DND-41 (cell line): ENCODE results near the gene SCAANT1.

Experiments used
- ATAC-seq: fragments of 200-7000 bp; cut with Tn5 transposase; 3 replicates; pipeline ENCODE4 v1.9.1; 2021; ENCODE audit warnings: low read depth; ENCODE audit not compliant: insufficient read depth
- DNase-seq: peaks from one replicate; pipeline ENCODE4 v3.0.0-alpha.2; 2020
- H2AFZ ChIP-seq: 2 replicates; pipeline ENCODE4 v1.6.0; 2012; ENCODE audit warnings: low read depth, low read length
- H3K27ac ChIP-seq: 2 replicates; pipeline ENCODE4 v1.5.1; 2012; ENCODE audit warnings: low read length, inconsistent platforms
- H3K27me3 ChIP-seq: fragments of 200-600 bp; sonication (generic); 2 replicates; pipeline ENCODE4 v1.6.0; 2012; ENCODE audit warnings: low read length, mild to moderate bottlenecking, inconsistent platforms; ENCODE audit not compliant: insufficient read depth, poor library complexity
- H3K36me3 ChIP-seq: 2 replicates; pipeline ENCODE4 v1.5.1; 2012; ENCODE audit warnings: low read length, inconsistent platforms; ENCODE audit not compliant: insufficient read depth
- H3K4me1 ChIP-seq: 2 replicates; pipeline ENCODE4 v1.5.1; 2012; ENCODE audit warnings: mild to moderate bottlenecking, low read length; ENCODE audit not compliant: insufficient read depth
- H3K4me2 ChIP-seq: 2 replicates; pipeline ENCODE4 v1.6.0; 2012; ENCODE audit warnings: mild to moderate bottlenecking, moderate library complexity, low read length, inconsistent platforms; ENCODE audit not compliant: insufficient read depth
- H3K4me3 ChIP-seq, 2 experiments: fragments of 200-600 bp in 1 of 2; shearing (Covaris generic) in 1 of 2; 2 replicates each; pipeline ENCODE4 v1.5.1; 2012 to 2016; ENCODE audit warnings: inconsistent platforms in 2 of 2, low read length in 2 of 2, mild to moderate bottlenecking in 2 of 2, low read depth in 1 of 2, moderate library complexity in 1 of 2
- H3K79me2 ChIP-seq: 2 replicates; pipeline ENCODE4 v1.6.0; 2012; ENCODE audit warnings: low read length, inconsistent platforms; ENCODE audit not compliant: insufficient read depth
- H3K9ac ChIP-seq: 2 replicates; pipeline ENCODE4 v1.6.0; 2012; ENCODE audit warnings: low read depth, mild to moderate bottlenecking, inconsistent platforms, low read length, moderate library complexity
- H3K9me3 ChIP-seq: 2 replicates; pipeline ENCODE4 v1.5.1; 2012; ENCODE audit warnings: low read length, moderate library complexity, mild to moderate bottlenecking, inconsistent platforms; ENCODE audit not compliant: insufficient read depth, severe bottlenecking
- H4K20me1 ChIP-seq: 2 replicates; pipeline ENCODE4 v1.6.0; 2012; ENCODE audit warnings: low read length; ENCODE audit not compliant: insufficient read depth
- CTCF ChIP-seq: IDR thresholded peaks from 2 replicates; pipeline ENCODE4 v1.5.1; 2012; ENCODE audit warnings: borderline replicate concordance, low read length, moderate library complexity, mild to moderate bottlenecking; ENCODE audit not compliant: poor library complexity, severe bottlenecking; ENCODE audit errors: extremely low read depth
- EZH2 ChIP-seq: IDR thresholded peaks from 3 replicates; pipeline ENCODE4 v1.6.1; 2012; ENCODE audit warnings: borderline replicate concordance, low read depth, mild to moderate bottlenecking, moderate library complexity, low read length, inconsistent platforms; ENCODE audit not compliant: severe bottlenecking

Gene SCAANT1

GRCh38 chr3:63900459-63900858, 11.7 kb downstream of the SCAANT1 start:
- H3K36me3 ChIP-seq, result peaks cover 50% of the 10 kb centered on the region
- H3K4me3 ChIP-seq, result no peak overlapping the region
- no peak for TF ChIP-seq CTCF
- TF ChIP-seq EZH2, result no peak
- H3K4me1 ChIP-seq, result no peaks in the 10 kb centered on the region
- peaks cover 55% of the 10 kb centered on the region for H3K79me2 ChIP-seq
- ATAC-seq (no peak), DNase-seq (no peak)
- H4K20me1 ChIP-seq, result peaks cover 21% of the 10 kb centered on the region
- H3K9ac ChIP-seq, result no peak overlapping the region
- H3K9me3 ChIP-seq, result no peaks in the 10 kb centered on the region
- H3K27ac ChIP-seq, result no peak overlapping the region
- no peak overlapping the region for H2AFZ ChIP-seq
- H3K27me3 ChIP-seq, result no peaks in the 10 kb centered on the region
- no peak overlapping the region for H3K4me2 ChIP-seq

GRCh38 chr3:63900010-63900409, 12.2 kb downstream of the SCAANT1 start:
- TF ChIP-seq CTCF, result no peak
- no peak for TF ChIP-seq EZH2
- H3K4me3 ChIP-seq, result no peak overlapping the region
- H3K36me3 ChIP-seq, result peaks cover 50% of the 10 kb centered on the region
- no peak overlapping the region for H3K9ac ChIP-seq
- no peaks in the 10 kb centered on the region for H3K9me3 ChIP-seq
- DNase-seq (no peak), ATAC-seq (no peak)
- peaks cover 22% of the 10 kb centered on the region for H4K20me1 ChIP-seq
- no peak overlapping the region for H2AFZ ChIP-seq
- no peaks in the 10 kb centered on the region for H3K4me1 ChIP-seq
- H3K79me2 ChIP-seq, result peaks cover 58% of the 10 kb centered on the region
- H3K27ac ChIP-seq, result no peak overlapping the region
- no peaks in the 10 kb centered on the region for H3K27me3 ChIP-seq
- H3K4me2 ChIP-seq, result no peak overlapping the region

- Histone ChIP-seq H3K4me3 (no peak overlapping the region), H3K79me2 (peaks cover 74% of the 10 kb centered on the region), H3K4me2 (no peak overlapping the region), H3K27ac (no peak overlapping the region), H3K27me3 (no peaks in the 10 kb centered on the region), H3K4me1 (no peaks in the 10 kb centered on the region), H3K36me3 (peaks cover 33% of the 10 kb centered on the region), H2AFZ (no peak overlapping the region), H3K9ac (no peak overlapping the region), H3K9me3 (no peaks in the 10 kb centered on the region), H4K20me1 (peaks cover 35% of the 10 kb centered on the region)
- DNase-seq (no peak), ATAC-seq (no peak)
- TF ChIP-seq CTCF (no peak), EZH2 (no peak)
These were observed 15.7 kb downstream of the SCAANT1 start for GRCh38 chr3:63896332-63897030.
